Psoas muscle (tissue), 8 donors: ENCODE measurements around the gene PKD1. TPM values are rescaled to one million over a fixed set of nuclear protein-coding genes. Genes with fewer than 3 reads are reported as not detected.
A peak's percentile ranks its signal among the peaks of the same experiment; 100 is the strongest.

ENCODE experiments used
- ATAC-seq, 4 donors: fragments of 200-7000 bp; cut with Tn5 transposase; one replicate each; pipeline ENCODE4 v1.9.1; 2020; ENCODE audit warnings: moderate library complexity in 3 of 4, mild to moderate bottlenecking in 2 of 4
- DNase-seq, 2 donors: peaks; one replicate each; pipeline ENCODE4 v3.0.0-alpha.2; 2020
- H3K27ac ChIP-seq: fragments of 200-600 bp; one replicate; pipeline ENCODE4 v1.8.0; 2022
- H3K27me3 ChIP-seq, 3 donors: fragments of 200-600 bp in 1 of 3; one replicate each; pipeline versions ENCODE4 v1.6.1 to v1.8.0; 2013 to 2022; ENCODE audit warnings: low read length in 2 of 3, mild to moderate bottlenecking in 2 of 3, moderate library complexity in 1 of 3; ENCODE audit not compliant: insufficient read depth in 3 of 3
- H3K36me3 ChIP-seq, 2 donors: fragments of 200-600 bp in 1 of 2; one replicate each; pipeline versions ENCODE4 v1.6.1 to v1.8.0; 2013 to 2022; ENCODE audit warnings: low read depth in 1 of 2, mild to moderate bottlenecking in 1 of 2, moderate library complexity in 1 of 2; ENCODE audit not compliant: insufficient read depth in 1 of 2
- H3K4me1 ChIP-seq: fragments of 200-600 bp; one replicate; pipeline ENCODE4 v1.8.0; 2022
- H3K4me3 ChIP-seq: fragments of 200-600 bp; one replicate; pipeline ENCODE4 v1.8.0; 2022; ENCODE audit warnings: mild to moderate bottlenecking
- H3K9me3 ChIP-seq: fragments of 200-600 bp; one replicate; pipeline ENCODE4 v1.8.0; 2022
- WGBS, 3 donors: extraction: QIAGEN DNeasy Blood & Tissue Kit; methylation state at CpG; one replicate each; pipeline versions ENCODE4 v1.1.6 to v1.1.7; 2013; 5-methylcytosine and 5-hydroxymethylcytosine counted together
- intact Hi-C, 2 donors: fragments of 100-400 bp; cut with DNase I; formaldehyde crosslinking; loops; one replicate each; pipeline versions ENCODE4 v1.11.0 to v1.14.2; 2022
- polyA plus RNA-seq, 3 donors: library from polyadenylated mRNA; stranded (reverse); fragments of 200-250 nt; gene quantifications; one replicate each; pipeline ENCODE4 v1.2.3, GENCODE V29; 2013
- total RNA-seq, 4 donors: library from RNA; stranded (reverse); fragmentation: NEBNext Ultra II Directional in 2 of 4; extraction: Animal tissue kit (Norgen Biotek cat#: 25700) in 2 of 4; gene quantifications; one replicate each; pipeline versions ENCODE4 v1.2.1 to v1.2.4, GENCODE V29; 2021 to 2023
- TF ChIP-seq, protein P1 (sequence below): fragments of 200-600 bp; IDR thresholded peaks from one replicate; pipeline ENCODE4 v1.8.0; 2022; ENCODE audit warnings: antibody characterized with exemption
- donor health status: healthy with polysubstance abuse.
- donor health status: DM: no; HTN: no; CAD: no; lungs with moderate emphysema.
- donor health status: Bipolar disorder and iron deficiency.
- donor health status: healthy.
- donor health status: DM: yes; HTN: yes; CAD: no.
- donor health status: DM: no; HTN: no; CAD: no.
- donor health status: DM: no; HTN: no; CAD: no.
- donor health status: DM: yes; HTN: yes; CAD: no.

The PKD1 gene
- total and polyA plus RNA-seq, 7 donors: 33.9 to 123 (median 74.1) TPM

DNA sequence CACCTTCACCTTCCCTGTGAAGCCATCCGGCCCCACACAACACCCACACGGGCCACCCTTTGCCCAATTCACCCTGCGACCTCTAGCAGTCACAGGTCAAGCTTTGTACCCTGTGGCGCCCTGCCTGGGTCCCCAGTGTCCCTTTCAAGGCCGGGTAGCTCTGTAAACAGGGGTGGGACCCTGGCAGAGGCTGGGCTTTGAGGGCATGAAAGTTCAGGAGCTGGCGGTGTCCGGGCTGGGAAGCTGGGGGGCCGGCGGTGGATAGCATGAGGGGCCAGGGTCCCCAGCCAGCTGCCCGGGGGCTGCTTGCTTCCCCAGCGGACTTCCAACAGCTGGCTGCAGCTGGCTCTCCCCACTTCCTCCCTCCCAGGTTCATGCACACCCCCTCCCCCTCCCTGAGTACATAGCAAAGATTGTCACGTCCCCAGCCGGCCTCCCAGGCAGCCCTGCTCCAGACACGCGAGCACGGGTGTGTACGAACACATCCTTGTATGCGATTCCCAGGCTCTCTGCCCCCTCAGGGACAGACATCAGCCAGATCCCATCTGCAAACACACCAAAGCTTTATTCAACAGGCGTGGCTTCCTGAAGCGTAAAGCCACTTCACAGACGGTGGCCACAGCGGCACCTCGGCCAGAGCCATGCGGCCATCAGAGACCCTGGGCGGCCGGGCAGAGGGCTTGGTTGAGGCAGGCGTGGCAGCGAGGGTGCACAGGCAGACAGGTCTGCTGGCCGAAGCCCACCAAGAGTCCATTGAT lies 96.2 kb downstream of the PKD1 start:
- TF ChIP-seq, protein P1, sequence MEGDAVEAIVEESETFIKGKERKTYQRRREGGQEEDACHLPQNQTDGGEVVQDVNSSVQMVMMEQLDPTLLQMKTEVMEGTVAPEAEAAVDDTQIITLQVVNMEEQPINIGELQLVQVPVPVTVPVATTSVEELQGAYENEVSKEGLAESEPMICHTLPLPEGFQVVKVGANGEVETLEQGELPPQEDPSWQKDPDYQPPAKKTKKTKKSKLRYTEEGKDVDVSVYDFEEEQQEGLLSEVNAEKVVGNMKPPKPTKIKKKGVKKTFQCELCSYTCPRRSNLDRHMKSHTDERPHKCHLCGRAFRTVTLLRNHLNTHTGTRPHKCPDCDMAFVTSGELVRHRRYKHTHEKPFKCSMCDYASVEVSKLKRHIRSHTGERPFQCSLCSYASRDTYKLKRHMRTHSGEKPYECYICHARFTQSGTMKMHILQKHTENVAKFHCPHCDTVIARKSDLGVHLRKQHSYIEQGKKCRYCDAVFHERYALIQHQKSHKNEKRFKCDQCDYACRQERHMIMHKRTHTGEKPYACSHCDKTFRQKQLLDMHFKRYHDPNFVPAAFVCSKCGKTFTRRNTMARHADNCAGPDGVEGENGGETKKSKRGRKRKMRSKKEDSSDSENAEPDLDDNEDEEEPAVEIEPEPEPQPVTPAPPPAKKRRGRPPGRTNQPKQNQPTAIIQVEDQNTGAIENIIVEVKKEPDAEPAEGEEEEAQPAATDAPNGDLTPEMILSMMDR: no peak
- H3K27ac ChIP-seq: peak overlapping the region; percentile 69
- ATAC-seq (peak in 3 of 4 donors; percentile 19 to 44 (median 20)), DNase-seq (peak; percentile 69 to 86)
- H3K4me1 ChIP-seq: peaks cover 22% of the 10 kb centered on the region
- intact Hi-C loops: no loop called here
- peaks cover 0 to 7% of the 10 kb centered on the region in 2 donors for H3K36me3 ChIP-seq
- H3K4me3 ChIP-seq: no peak overlapping the region
- H3K27me3 ChIP-seq: no peaks in the 10 kb centered on the region
- H3K9me3 ChIP-seq: no peaks in the 10 kb centered on the region
- WGBS, 3 donors: 49 to 51% (median 49%) methylated on average over 28 to 29 of the region's 29 CpGs

Other genes with a start within 250 kb of the PKD1 start
- not detected for gene HS3ST6, start 217.5 kb downstream of the PKD1 start, total RNA-seq
- not detected for gene HS3ST6, start 217.5 kb downstream of the PKD1 start, polyA plus RNA-seq
- 10 to 100 TPM; 44.2 to 65.3 (median 53.2) TPM for gene MSRB1, start 192.7 kb downstream of the PKD1 start, total RNA-seq
- gene MSRB1, start 192.7 kb downstream of the PKD1 start, polyA plus RNA-seq: 10 to 100 TPM; 50.4 to 83.4 (median 76.1) TPM
- gene RPL3L, start 181.2 kb downstream of the PKD1 start, total RNA-seq: 100 to 1,000 TPM; 205 to 296 (median 233) TPM
- 100 to 1,000 TPM; 116 to 315 (median 188) TPM for gene RPL3L, start 181.2 kb downstream of the PKD1 start, polyA plus RNA-seq
- gene NDUFB10, start 176.4 kb downstream of the PKD1 start, total RNA-seq: 100 to 1,000 TPM; 350 to 465 (median 373) TPM
- gene NDUFB10, start 176.4 kb downstream of the PKD1 start, polyA plus RNA-seq: 100 to 1,000 TPM; 753 to 870 (median 797) TPM
- 1,000 to 10,000 TPM; 1,044 to 1,902 (median 1,426) TPM for gene RPS2, start 171.1 kb downstream of the PKD1 start, total RNA-seq
- 1,000 to 10,000 TPM; 2,097 to 3,940 (median 2,652) TPM for gene RPS2, start 171.1 kb downstream of the PKD1 start, polyA plus RNA-seq
- not detected for gene RNF151, start 169.0 kb downstream of the PKD1 start, total RNA-seq
- not detected for gene RNF151, start 169.0 kb downstream of the PKD1 start, polyA plus RNA-seq
- gene TBL3, start 163.8 kb downstream of the PKD1 start, total RNA-seq: 10 to 100 TPM; 31.5 to 41.8 (median 40.7) TPM
- gene TBL3, start 163.8 kb downstream of the PKD1 start, polyA plus RNA-seq: 10 to 100 TPM; 51.6 to 78.0 (median 55.8) TPM
- under 1 TPM in 1 of 4 donors, not detected in 3; 0.20 TPM for gene NOXO1, start 154.4 kb downstream of the PKD1 start, total RNA-seq
- under 1 TPM; 0.27 to 0.77 (median 0.39) TPM for gene NOXO1, start 154.4 kb downstream of the PKD1 start, polyA plus RNA-seq
- gene GFER, start 151.7 kb downstream of the PKD1 start, total RNA-seq: 10 to 100 TPM; 18.9 to 34.2 (median 28.4) TPM
- gene GFER, start 151.7 kb downstream of the PKD1 start, polyA plus RNA-seq: 10 to 100 TPM; 40.0 to 53.2 (median 43.5) TPM
- gene SYNGR3, start 145.9 kb downstream of the PKD1 start, total RNA-seq: under 1 TPM in 3 of 4 donors, not detected in 1; 0.24 to 0.52 (median 0.25) TPM
- under 1 TPM; 0.24 to 0.85 (median 0.25) TPM for gene SYNGR3, start 145.9 kb downstream of the PKD1 start, polyA plus RNA-seq
- gene ZNF598, start 126.1 kb downstream of the PKD1 start, total RNA-seq: 10 to 100 TPM; 27.4 to 46.6 (median 44.8) TPM
- gene ZNF598, start 126.1 kb downstream of the PKD1 start, polyA plus RNA-seq: 10 to 100 TPM; 35.6 to 58.8 (median 51.9) TPM
- gene NPW, start 116.1 kb downstream of the PKD1 start, total RNA-seq: under 1 TPM in 1 of 4 donors, not detected in 3; 0.66 TPM
- under 1 TPM in 2 of 3 donors, not detected in 1; 0.14 to 0.43 TPM for gene NPW, start 116.1 kb downstream of the PKD1 start, polyA plus RNA-seq
- 100 to 1,000 TPM in 1 of 4 donors, 10 to 100 TPM in 3; 61.6 to 156 (median 90.4) TPM for gene NHERF2, start 109.0 kb downstream of the PKD1 start, total RNA-seq
- 10 to 100 TPM; 76.4 to 90.8 (median 86.2) TPM for gene NHERF2, start 109.0 kb downstream of the PKD1 start, polyA plus RNA-seq
- 10 to 100 TPM in 1 of 4 donors, 1 to 10 TPM in 3; 3.1 to 11.9 (median 4.8) TPM for gene NTHL1, start 88.1 kb downstream of the PKD1 start, total RNA-seq
- 10 to 100 TPM in 2 of 3 donors, 1 to 10 TPM in 1; 8.0 to 17.7 (median 16.8) TPM for gene NTHL1, start 88.1 kb downstream of the PKD1 start, polyA plus RNA-seq
- gene TSC2, start 87.9 kb downstream of the PKD1 start, total RNA-seq: 10 to 100 TPM; 60.8 to 89.9 (median 73.8) TPM
- 10 to 100 TPM; 27.8 to 43.0 (median 29.7) TPM for gene TSC2, start 87.9 kb downstream of the PKD1 start, polyA plus RNA-seq
- 1 to 10 TPM in 1 of 4 donors, under 1 TPM in 3; 0.32 to 1.7 (median 0.83) TPM for gene RAB26, start 12.7 kb upstream of the PKD1 start, total RNA-seq
- gene RAB26, start 12.7 kb upstream of the PKD1 start, polyA plus RNA-seq: under 1 TPM; 0.17 to 0.31 (median 0.21) TPM
- 10 to 100 TPM; 15.6 to 47.5 (median 38.9) TPM for gene TRAF7, start 19.9 kb upstream of the PKD1 start, total RNA-seq
- gene TRAF7, start 19.9 kb upstream of the PKD1 start, polyA plus RNA-seq: 10 to 100 TPM; 20.8 to 39.1 (median 27.3) TPM
- gene CASKIN1, start 60.7 kb upstream of the PKD1 start, total RNA-seq: 1 to 10 TPM in 1 of 4 donors, under 1 TPM in 3; 0.63 to 1.0 (median 0.76) TPM
- gene CASKIN1, start 60.7 kb upstream of the PKD1 start, polyA plus RNA-seq: under 1 TPM; 0.32 to 0.45 (median 0.43) TPM
- gene MLST8, start 69.6 kb upstream of the PKD1 start, total RNA-seq: 10 to 100 TPM; 18.8 to 35.0 (median 28.7) TPM
- gene MLST8, start 69.6 kb upstream of the PKD1 start, polyA plus RNA-seq: 10 to 100 TPM; 58.1 to 60.5 (median 59.7) TPM
- 1 to 10 TPM in 3 of 4 donors, under 1 TPM in 1; 0.86 to 5.3 (median 4.1) TPM for gene BRICD5, start 75.0 kb upstream of the PKD1 start, total RNA-seq
- gene BRICD5, start 75.0 kb upstream of the PKD1 start, polyA plus RNA-seq: 1 to 10 TPM; 1.4 to 3.1 (median 1.8) TPM
- 10 to 100 TPM; 27.2 to 35.9 (median 29.8) TPM for gene PGP, start 78.9 kb upstream of the PKD1 start, total RNA-seq
- 10 to 100 TPM; 20.9 to 27.4 (median 24.0) TPM for gene PGP, start 78.9 kb upstream of the PKD1 start, polyA plus RNA-seq
- gene E4F1, start 87.7 kb upstream of the PKD1 start, total RNA-seq: 10 to 100 TPM; 11.1 to 22.9 (median 12.8) TPM
- 10 to 100 TPM; 16.8 to 21.8 (median 19.1) TPM for gene E4F1, start 87.7 kb upstream of the PKD1 start, polyA plus RNA-seq
- 1 to 10 TPM in 1 of 4 donors, under 1 TPM in 3; 0.28 to 1.2 (median 0.60) TPM for gene DNASE1L2, start 100.5 kb upstream of the PKD1 start, total RNA-seq
- under 1 TPM; 0.17 to 0.35 (median 0.30) TPM for gene DNASE1L2, start 100.5 kb upstream of the PKD1 start, polyA plus RNA-seq
- gene ECI1, start 115.7 kb upstream of the PKD1 start, total RNA-seq: 100 to 1,000 TPM; 103 to 143 (median 126) TPM
- gene ECI1, start 115.7 kb upstream of the PKD1 start, polyA plus RNA-seq: 100 to 1,000 TPM in 2 of 3 donors, 10 to 100 TPM in 1; 81.7 to 205 (median 183) TPM
- 100 to 1,000 TPM; 165 to 251 (median 187) TPM for gene RNPS1, start 132.2 kb upstream of the PKD1 start, total RNA-seq
- 100 to 1,000 TPM; 193 to 441 (median 352) TPM for gene RNPS1, start 132.2 kb upstream of the PKD1 start, polyA plus RNA-seq
- 1 to 10 TPM; 8.6 to 9.4 (median 9.0) TPM for gene ABCA3, start 204.8 kb upstream of the PKD1 start, total RNA-seq
- gene ABCA3, start 204.8 kb upstream of the PKD1 start, polyA plus RNA-seq: 1 to 10 TPM; 2.2 to 5.2 (median 3.0) TPM